HG02885 (cell line): ENCODE data around the gene ACKR4.
"Not testable (repeated sequence)": the region's sequence is repeated elsewhere in the genome, so short reads cannot be mapped to it uniquely, and the experiment has no call there.

Source experiments
- ATAC-seq: cut with Tn5 transposase; IDR thresholded peaks from one replicate; pipeline ENCODE4 v1.9.1; 2021; ENCODE audit warnings: mild to moderate bottlenecking; ENCODE audit not compliant: unreplicated experiment, poor library complexity

Gene ACKR4

GRCh38 chr3:132593241-132593946 is 3.7 kb upstream of the ACKR4 start:
- ATAC-seq = no peak

GRCh38 chr3:132593947-132594323 is 3.1 kb upstream of the ACKR4 start:
- ATAC-seq = no peak

GRCh38 chr3:132594498-132594897 is 2.6 kb upstream of the ACKR4 start:
- ATAC-seq = no peak

GRCh38 chr3:132595014-132595413 is 2.1 kb upstream of the ACKR4 start:
- ATAC-seq = no peak

- no peak for ATAC-seq
These were observed 744 bp upstream of the ACKR4 start for GRCh38 chr3:132596326-132596725.

GRCh38 chr3:132597660-132598059 is 590 bp downstream of the ACKR4 start:
- ATAC-seq = no peak

GRCh38 chr3:132598181-132598580 is 1.1 kb downstream of the ACKR4 start:
- no peak for ATAC-seq

GRCh38 chr3:132600614-132601013 is 3.5 kb downstream of the ACKR4 start:
- not testable (repeated sequence) for ATAC-seq

GRCh38 chr3:132605374-132605792 is 8.3 kb downstream of the ACKR4 start:
- ATAC-seq = no peak

- no peak for ATAC-seq
These were observed 9.0 kb downstream of the ACKR4 start for GRCh38 chr3:132606085-132606484.

- not testable (repeated sequence) for ATAC-seq
These were observed 9.6 kb downstream of the ACKR4 start for GRCh38 chr3:132606620-132607019.

GRCh38 chr3:132615301-132615700 is 18.2 kb downstream of the ACKR4 start:
- not testable (repeated sequence) for ATAC-seq

- no peak for ATAC-seq
These were observed 18.8 kb downstream of the ACKR4 start for GRCh38 chr3:132615881-132616280.

- ATAC-seq = no peak
These were observed 19.7 kb downstream of the ACKR4 start for GRCh38 chr3:132616780-132617179.

GRCh38 chr3:132622148-132622547 is 25.1 kb downstream of the ACKR4 start:
- no peak for ATAC-seq

GRCh38 chr3:132622761-132623160 is 25.7 kb downstream of the ACKR4 start:
- ATAC-seq = no peak

GRCh38 chr3:132623646-132624045 is 26.6 kb downstream of the ACKR4 start:
- ATAC-seq = no peak

- ATAC-seq = no peak
These were observed 27.7 kb downstream of the ACKR4 start for GRCh38 chr3:132624790-132625189.

- peak; percentile 92 for ATAC-seq
These were observed 28.5 kb downstream of the ACKR4 start for GRCh38 chr3:132625613-132626012.

GRCh38 chr3:132626955-132627354 is 29.9 kb downstream of the ACKR4 start:
- no peak for ATAC-seq

GRCh38 chr3:132628157-132628556 is 31.1 kb downstream of the ACKR4 start:
- no peak for ATAC-seq

- ATAC-seq = no peak
These were observed 32.9 kb downstream of the ACKR4 start for GRCh38 chr3:132629928-132630327.
